Measurements from ENCODE around the gene KRTAP4-16. TPM values are rescaled to one million over a fixed set of nuclear protein-coding genes. Genes with fewer than 3 reads are reported as not detected.
"Not testable (repeated sequence)": the region's sequence is repeated elsewhere in the genome, so short reads cannot be mapped to it uniquely, and the experiment has no call there.

The KRTAP4-16 gene
- total RNA-seq, 4 donors from 2014 or later = not detected

DNA sequence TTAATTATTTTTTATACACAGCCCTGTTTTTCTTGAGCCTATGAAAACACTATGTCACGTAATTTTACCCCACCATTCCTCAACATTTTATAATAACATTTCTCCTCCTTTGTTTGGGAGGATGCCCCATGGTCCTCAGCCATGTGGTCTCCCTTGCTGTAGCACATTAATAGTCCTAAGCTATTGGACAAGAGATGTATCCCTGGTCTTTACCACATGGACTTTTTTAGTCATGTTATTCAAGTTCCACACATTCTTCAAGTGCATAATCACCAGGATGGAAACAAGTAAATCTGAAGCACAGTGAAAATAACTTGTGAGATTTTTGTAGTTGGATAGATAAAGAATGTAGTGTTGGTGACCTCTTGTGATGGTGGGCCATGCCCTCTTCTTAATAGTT, 40.0 kb downstream of the KRTAP4-16 start:
- intact Hi-C loops (cut with DNase I; ENCODE audit: low total_unique reads) = no loop called here
- no peaks in the 10 kb centered on the region for H3K9me3 ChIP-seq
- H3K4me1 ChIP-seq = peaks cover 0 to 8% of the 10 kb centered on the region in 2 donors
- H3K27ac ChIP-seq = peak overlapping the region; percentile 58 to 67
- H3K36me3 ChIP-seq = no peaks in the 10 kb centered on the region
- no peaks in the 10 kb centered on the region for H3K27me3 ChIP-seq
- no peak overlapping the region for H3K4me3 ChIP-seq
- DNase-seq = no peak
- TF ChIP-seq CTCF (IDR thresholded peaks at IDR 0.05) (no peak), POLR2A (IDR thresholded peaks at IDR 0.05) (no peak)

DNA sequence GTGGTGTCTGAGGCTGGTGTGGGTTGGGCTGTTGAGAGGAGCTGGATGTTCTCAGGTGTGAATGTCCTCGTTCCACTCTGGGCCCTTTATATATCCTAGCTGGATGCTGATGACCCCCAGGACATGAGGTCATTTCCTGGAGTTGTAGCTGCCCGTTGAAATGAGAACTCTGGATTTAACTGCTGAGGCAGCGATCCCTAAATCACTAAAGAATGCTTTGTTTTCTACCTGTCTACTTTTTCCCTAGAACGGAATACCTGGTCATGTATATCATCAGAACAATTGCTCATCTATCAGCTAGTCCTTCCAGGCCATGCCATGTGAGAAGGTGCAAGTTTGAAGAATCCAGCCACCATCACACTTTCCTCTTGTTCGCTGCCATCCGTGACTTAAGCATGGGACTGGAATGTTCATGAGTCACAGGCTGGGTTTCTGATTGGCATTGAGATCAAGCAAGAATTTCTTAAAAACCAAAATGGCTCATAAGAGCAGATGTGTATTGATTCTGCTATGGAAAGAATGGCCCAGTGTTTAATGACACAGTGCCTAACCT, 41.9 kb downstream of the KRTAP4-16 start, which contains the start of gene KRTAP2-3:
KRTAP2-3 (minus strand) TSS at position 63 of the 553 bp plus-strand sequence. CDS start 64 bp downstream, outside the sequence.
- no peaks in the 10 kb centered on the region for H3K9me3 ChIP-seq
- no peak for DNase-seq
- peak within 1 kb of the TSS in 1 of 2 donors; percentile 67 for H3K27ac ChIP-seq
- intact Hi-C loops (cut with DNase I; ENCODE audit: low total_unique reads) = no loop called here
- no peak within 1 kb of the TSS for H3K4me3 ChIP-seq
- TF ChIP-seq POLR2A (IDR thresholded peaks at IDR 0.05) = no peak
- TF ChIP-seq CTCF (IDR thresholded peaks at IDR 0.05) = no peak
- no peaks in the 10 kb centered on the region for H3K27me3 ChIP-seq
- H3K36me3 ChIP-seq = no peaks in the 10 kb centered on the region
- H3K4me1 ChIP-seq = peaks cover 0 to 8% of the 10 kb centered on the region in 2 donors

GRCh38 chr17:41059276-41060051, 42.5 kb downstream of the KRTAP4-16 start:
- H3K27me3 ChIP-seq; H3K36me3 ChIP-seq; H3K4me1 ChIP-seq; H3K4me3 ChIP-seq; intact Hi-C loops (cut with DNase I; ENCODE audit: low total_unique reads); DNase-seq; H3K9me3 ChIP-seq; H3K27ac ChIP-seq: not testable (repeated sequence)

DNA sequence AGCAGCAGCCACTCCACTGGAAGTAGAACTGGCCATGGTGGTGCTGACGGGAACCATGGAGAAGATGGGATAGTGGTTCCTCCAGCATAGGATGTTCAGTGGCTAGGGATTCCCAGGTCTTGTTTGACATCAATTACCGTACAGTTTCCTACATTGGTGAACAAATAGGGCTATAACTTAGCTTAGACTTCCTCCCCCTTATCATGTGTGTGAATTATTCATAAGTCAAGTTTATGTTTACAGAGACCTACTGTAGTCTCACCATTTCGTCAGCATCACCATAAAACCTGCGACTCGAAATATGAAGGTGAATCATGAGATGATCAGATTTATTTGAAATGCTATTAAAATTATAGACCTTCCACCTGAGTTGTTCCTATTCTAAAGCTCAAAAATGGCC, 43.3 kb downstream of the KRTAP4-16 start:
- H3K9me3 ChIP-seq = no peaks in the 10 kb centered on the region
- no peaks in the 10 kb centered on the region for H3K27me3 ChIP-seq
- peaks cover 0 to 8% of the 10 kb centered on the region in 2 donors for H3K4me1 ChIP-seq
- TF ChIP-seq POLR2A (IDR thresholded peaks at IDR 0.05) = no peak
- no peak for TF ChIP-seq CTCF (IDR thresholded peaks at IDR 0.05)
- intact Hi-C loops (cut with DNase I; ENCODE audit: low total_unique reads) = no loop called here
- no peak for DNase-seq
- no peaks in the 10 kb centered on the region for H3K36me3 ChIP-seq
- no peak overlapping the region for H3K4me3 ChIP-seq
- H3K27ac ChIP-seq = no peak overlapping the region

DNA sequence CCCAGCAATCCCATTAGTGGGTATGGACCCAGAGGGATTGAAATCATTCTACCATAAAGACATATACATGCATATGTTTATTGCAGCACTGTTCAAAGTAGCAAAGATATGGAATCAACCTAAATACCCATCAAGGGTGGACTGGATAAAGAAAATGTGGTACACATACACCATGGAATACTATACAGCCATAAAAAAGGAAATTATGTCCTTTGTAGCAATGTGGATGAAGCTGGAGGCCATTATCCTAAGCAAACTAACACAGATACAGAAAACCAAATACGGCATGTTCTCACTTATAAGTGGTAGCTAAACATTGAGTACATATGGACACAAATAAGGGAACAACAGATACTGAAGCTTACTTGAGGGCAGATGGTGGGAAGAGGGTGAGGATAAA, 44.5 kb downstream of the KRTAP4-16 start:
- Histone ChIP-seq H3K4me1 (peaks cover 0 to 7% of the 10 kb centered on the region in 2 donors), H3K9me3 (no peaks in the 10 kb centered on the region), H3K27ac (no peak overlapping the region), H3K27me3 (no peaks in the 10 kb centered on the region), H3K36me3 (no peaks in the 10 kb centered on the region), H3K4me3 (no peak overlapping the region)
- TF ChIP-seq POLR2A (IDR thresholded peaks at IDR 0.05) (no peak), CTCF (IDR thresholded peaks at IDR 0.05) (no peak)
- intact Hi-C loops (cut with DNase I; ENCODE audit: low total_unique reads) = no loop called here
- no peak for DNase-seq

GRCh38 chr17:41055130-41055529, 46.9 kb downstream of the KRTAP4-16 start, which contains the start of gene KRTAP2-2:
Gene KRTAP2-2 (minus strand): TSS chr17:41055230. CDS start chr17:41055211, 19 bp downstream.
- H3K9me3 ChIP-seq; H3K4me1 ChIP-seq; intact Hi-C loops (cut with DNase I; ENCODE audit: low total_unique reads); H3K4me3 ChIP-seq; DNase-seq; H3K27ac ChIP-seq; H3K36me3 ChIP-seq; H3K27me3 ChIP-seq: not testable (repeated sequence)

- H3K27me3 ChIP-seq; H3K9me3 ChIP-seq; H3K4me1 ChIP-seq; H3K4me3 ChIP-seq; intact Hi-C loops (cut with DNase I; ENCODE audit: low total_unique reads); H3K27ac ChIP-seq; H3K36me3 ChIP-seq; DNase-seq: not testable (repeated sequence)
These were observed 47.5 kb downstream of the KRTAP4-16 start for GRCh38 chr17:41054556-41054955.

Data from uterus (tissue), 4 donors.